ENCODE measurements around the gene CWC25. TPM values are rescaled to one million over a fixed set of nuclear protein-coding genes. Genes with fewer than 3 reads are reported as not detected.

Gene CWC25
- total and polyA plus RNA-seq, 2 of the 13 experiments (the other 11 are each of a cell fraction or from before 2014, with no cell fraction given) = 15.6 to 22.7 TPM

DNA sequence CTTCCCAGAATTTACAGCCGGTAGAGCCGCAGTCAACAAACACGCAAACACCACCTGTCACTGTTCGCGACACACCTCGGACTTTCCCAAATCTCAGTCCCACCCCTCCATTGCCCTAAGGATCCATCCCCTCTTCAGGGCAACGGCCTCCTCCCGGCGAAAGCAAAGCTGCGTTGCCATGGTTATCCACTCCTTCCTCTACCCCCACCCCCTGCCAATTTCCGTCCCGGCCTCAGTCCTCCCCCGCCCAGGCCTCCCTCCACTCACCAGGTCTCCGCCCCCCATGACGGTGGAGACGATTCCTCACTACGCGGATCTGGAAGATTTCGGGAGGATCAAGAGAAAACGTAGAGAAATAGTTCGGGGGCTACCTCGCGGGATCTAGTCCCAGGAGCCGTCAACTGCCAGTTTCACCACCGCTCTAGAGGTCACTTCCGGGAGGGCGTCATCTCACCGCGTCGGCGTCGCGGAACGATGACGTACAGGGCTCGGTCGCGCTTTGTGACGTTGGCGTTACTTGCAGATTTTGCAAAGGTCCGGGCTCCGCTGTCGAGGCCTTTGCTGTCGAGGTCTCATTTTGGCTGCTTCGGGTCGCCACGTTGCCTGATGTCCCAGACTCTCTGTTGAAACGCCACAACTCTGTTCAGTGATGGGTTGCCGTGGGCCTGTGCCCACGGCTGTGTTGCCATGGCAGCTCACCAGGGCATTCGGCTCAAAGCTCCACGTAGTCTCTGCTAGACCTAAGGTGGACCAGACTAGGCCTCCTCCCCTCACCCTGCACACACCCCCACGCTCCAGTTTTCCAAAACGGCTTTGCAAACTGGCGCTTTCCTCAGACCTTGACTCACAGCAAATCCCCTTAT lies at the start of gene CWC25 (continued):
- TF ChIP-seq, protein P1, sequence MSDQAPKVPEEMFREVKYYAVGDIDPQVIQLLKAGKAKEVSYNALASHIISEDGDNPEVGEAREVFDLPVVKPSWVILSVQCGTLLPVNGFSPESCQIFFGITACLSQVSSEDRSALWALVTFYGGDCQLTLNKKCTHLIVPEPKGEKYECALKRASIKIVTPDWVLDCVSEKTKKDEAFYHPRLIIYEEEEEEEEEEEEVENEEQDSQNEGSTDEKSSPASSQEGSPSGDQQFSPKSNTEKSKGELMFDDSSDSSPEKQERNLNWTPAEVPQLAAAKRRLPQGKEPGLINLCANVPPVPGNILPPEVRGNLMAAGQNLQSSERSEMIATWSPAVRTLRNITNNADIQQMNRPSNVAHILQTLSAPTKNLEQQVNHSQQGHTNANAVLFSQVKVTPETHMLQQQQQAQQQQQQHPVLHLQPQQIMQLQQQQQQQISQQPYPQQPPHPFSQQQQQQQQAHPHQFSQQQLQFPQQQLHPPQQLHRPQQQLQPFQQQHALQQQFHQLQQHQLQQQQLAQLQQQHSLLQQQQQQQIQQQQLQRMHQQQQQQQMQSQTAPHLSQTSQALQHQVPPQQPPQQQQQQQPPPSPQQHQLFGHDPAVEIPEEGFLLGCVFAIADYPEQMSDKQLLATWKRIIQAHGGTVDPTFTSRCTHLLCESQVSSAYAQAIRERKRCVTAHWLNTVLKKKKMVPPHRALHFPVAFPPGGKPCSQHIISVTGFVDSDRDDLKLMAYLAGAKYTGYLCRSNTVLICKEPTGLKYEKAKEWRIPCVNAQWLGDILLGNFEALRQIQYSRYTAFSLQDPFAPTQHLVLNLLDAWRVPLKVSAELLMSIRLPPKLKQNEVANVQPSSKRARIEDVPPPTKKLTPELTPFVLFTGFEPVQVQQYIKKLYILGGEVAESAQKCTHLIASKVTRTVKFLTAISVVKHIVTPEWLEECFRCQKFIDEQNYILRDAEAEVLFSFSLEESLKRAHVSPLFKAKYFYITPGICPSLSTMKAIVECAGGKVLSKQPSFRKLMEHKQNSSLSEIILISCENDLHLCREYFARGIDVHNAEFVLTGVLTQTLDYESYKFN (CRISPR knock-in tag; conservative IDR thresholded peaks at IDR 0.05) = peak; percentile 69; the same call in 1 of the 2 replicates
- TF ChIP-seq, protein P2, sequence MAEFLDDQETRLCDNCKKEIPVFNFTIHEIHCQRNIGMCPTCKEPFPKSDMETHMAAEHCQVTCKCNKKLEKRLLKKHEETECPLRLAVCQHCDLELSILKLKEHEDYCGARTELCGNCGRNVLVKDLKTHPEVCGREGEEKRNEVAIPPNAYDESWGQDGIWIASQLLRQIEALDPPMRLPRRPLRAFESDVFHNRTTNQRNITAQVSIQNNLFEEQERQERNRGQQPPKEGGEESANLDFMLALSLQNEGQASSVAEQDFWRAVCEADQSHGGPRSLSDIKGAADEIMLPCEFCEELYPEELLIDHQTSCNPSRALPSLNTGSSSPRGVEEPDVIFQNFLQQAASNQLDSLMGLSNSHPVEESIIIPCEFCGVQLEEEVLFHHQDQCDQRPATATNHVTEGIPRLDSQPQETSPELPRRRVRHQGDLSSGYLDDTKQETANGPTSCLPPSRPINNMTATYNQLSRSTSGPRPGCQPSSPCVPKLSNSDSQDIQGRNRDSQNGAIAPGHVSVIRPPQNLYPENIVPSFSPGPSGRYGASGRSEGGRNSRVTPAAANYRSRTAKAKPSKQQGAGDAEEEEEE (CRISPR knock-in tag; IDR thresholded peaks at IDR 0.05; ENCODE audit: borderline replicate concordance) = peak; percentile 31; the same call in 1 of the 2 replicates
- no peak for TF ChIP-seq ZNF782 (CRISPR knock-in tag; IDR thresholded peaks at IDR 0.05; ENCODE audit: borderline replicate concordance)
- TF ChIP-seq ATAD3A (CRISPR knock-in tag; IDR thresholded peaks at IDR 0.05) = no peak
- TF ChIP-seq BHLHE40 (IDR thresholded peaks at IDR 0.05; ENCODE audit: low read length) = peak; percentile 54; the same call in 1 of the 2 replicates
- peak; percentile 98 for TF ChIP-seq TARDBP (CRISPR knock-in tag; IDR thresholded peaks at IDR 0.05)
- peak; percentile 85 for TF ChIP-seq TBX2 (CRISPR knock-in tag; IDR thresholded peaks at IDR 0.05; ENCODE audit: borderline replicate concordance)
- no peak for TF ChIP-seq EZH2 (conservative IDR thresholded peaks at IDR 0.05; ENCODE audit: low read depth, low read length)
- peak; percentile 100 for TF ChIP-seq NFE2L1 (CRISPR knock-in tag; IDR thresholded peaks at IDR 0.05; ENCODE audit: borderline replicate concordance)
- TF ChIP-seq, protein P3, sequence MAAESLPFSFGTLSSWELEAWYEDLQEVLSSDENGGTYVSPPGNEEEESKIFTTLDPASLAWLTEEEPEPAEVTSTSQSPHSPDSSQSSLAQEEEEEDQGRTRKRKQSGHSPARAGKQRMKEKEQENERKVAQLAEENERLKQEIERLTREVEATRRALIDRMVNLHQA (CRISPR knock-in tag; IDR thresholded peaks at IDR 0.05) = peak; percentile 61; the same call in 1 of the 2 replicates
- peak; percentile 96 for TF ChIP-seq ERF (CRISPR knock-in tag; IDR thresholded peaks at IDR 0.05)
- no peak for TF ChIP-seq JUNB (CRISPR knock-in tag; IDR thresholded peaks at IDR 0.05; ENCODE audit: borderline replicate concordance)
- TF ChIP-seq, protein P4, sequence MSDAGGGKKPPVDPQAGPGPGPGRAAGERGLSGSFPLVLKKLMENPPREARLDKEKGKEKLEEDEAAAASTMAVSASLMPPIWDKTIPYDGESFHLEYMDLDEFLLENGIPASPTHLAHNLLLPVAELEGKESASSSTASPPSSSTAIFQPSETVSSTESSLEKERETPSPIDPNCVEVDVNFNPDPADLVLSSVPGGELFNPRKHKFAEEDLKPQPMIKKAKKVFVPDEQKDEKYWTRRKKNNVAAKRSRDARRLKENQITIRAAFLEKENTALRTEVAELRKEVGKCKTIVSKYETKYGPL (CRISPR knock-in tag; IDR thresholded peaks at IDR 0.05) = no peak
- TF ChIP-seq ATF7 (IDR thresholded peaks at IDR 0.05) = peak; percentile 71
- TF ChIP-seq ATF7 (CRISPR knock-in tag; IDR thresholded peaks at IDR 0.05) = peak; percentile 93
- TF ChIP-seq TP53 (CRISPR knock-in tag; conservative IDR thresholded peaks at IDR 0.05) = no peak; the same call in 1 of the 2 replicates
- no peak for TF ChIP-seq CHCHD3 (CRISPR knock-in tag; IDR thresholded peaks at IDR 0.05)
- 0 out of 2 replicates have a peak, but pooled peaks have one; percentile 59 for TF ChIP-seq ZNF543 (CRISPR knock-in tag; IDR thresholded peaks at IDR 0.05)
- no peak for TF ChIP-seq ZNF251 (CRISPR knock-in tag; IDR thresholded peaks at IDR 0.05)
- TF ChIP-seq, protein P5, sequence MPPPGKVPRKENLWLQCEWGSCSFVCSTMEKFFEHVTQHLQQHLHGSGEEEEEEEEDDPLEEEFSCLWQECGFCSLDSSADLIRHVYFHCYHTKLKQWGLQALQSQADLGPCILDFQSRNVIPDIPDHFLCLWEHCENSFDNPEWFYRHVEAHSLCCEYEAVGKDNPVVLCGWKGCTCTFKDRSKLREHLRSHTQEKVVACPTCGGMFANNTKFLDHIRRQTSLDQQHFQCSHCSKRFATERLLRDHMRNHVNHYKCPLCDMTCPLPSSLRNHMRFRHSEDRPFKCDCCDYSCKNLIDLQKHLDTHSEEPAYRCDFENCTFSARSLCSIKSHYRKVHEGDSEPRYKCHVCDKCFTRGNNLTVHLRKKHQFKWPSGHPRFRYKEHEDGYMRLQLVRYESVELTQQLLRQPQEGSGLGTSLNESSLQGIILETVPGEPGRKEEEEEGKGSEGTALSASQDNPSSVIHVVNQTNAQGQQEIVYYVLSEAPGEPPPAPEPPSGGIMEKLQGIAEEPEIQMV (CRISPR knock-in tag; IDR thresholded peaks at IDR 0.05; ENCODE audit: low read depth) = 0 out of 2 replicates have a peak, but pooled peaks have one; percentile 89
- TF ChIP-seq ZNF737 (CRISPR knock-in tag; IDR thresholded peaks at IDR 0.05; ENCODE audit: borderline replicate concordance) = peak; percentile 94
- peak; percentile 100 for TF ChIP-seq KAT8 (CRISPR knock-in tag; IDR thresholded peaks at IDR 0.05)

Data from HepG2 (cell line).